ENCODE results near the gene NIPAL3. TPM values are rescaled to one million over a fixed set of nuclear protein-coding genes. Genes with fewer than 3 reads are reported as not detected.
A peak's percentile ranks its signal among the peaks of the same experiment; 100 is the strongest.

The NIPAL3 gene
- total and polyA plus RNA-seq, 2 donors (not counting 3 experiments of a cell fraction or from before 2014, with no cell fraction given) = 15.5 to 16.0 TPM

GRCh38 chr1:24409535-24409934, 6.1 kb upstream of the NIPAL3 start:
- Histone ChIP-seq H3K79me2 (ENCODE audit: control insufficient read depth, insufficient read depth, low read length) (no peaks in the 10 kb centered on the region), H3K9me3 (replicated peaks; ENCODE audit: control insufficient read depth, insufficient read depth, low read length) (no peaks in the 10 kb centered on the region), H4K20me1 (replicated peaks; ENCODE audit: control insufficient read depth, extremely low read depth, insufficient read depth, low read length) (no peaks in the 10 kb centered on the region), H3K9ac (replicated peaks; ENCODE audit: extremely low read depth, insufficient read depth, low read length) (no peak overlapping the region), H3K4me2 (ENCODE audit: insufficient read depth, low read length) (peak overlapping the region; percentile 37), H3K4me3 (replicated peaks in 1 of 3; ENCODE audit: insufficient read depth in 1 of 3, low read depth in 1 of 3, low read length in 3 of 3) (no peak overlapping the region), H2AFZ (ENCODE audit: low read depth, low read length) (peak overlapping the region; percentile 78), H3K9me1 (replicated peaks; ENCODE audit: control insufficient read depth, extremely low read depth, insufficient read depth, low read length) (no peaks in the 10 kb centered on the region), H3K4me1 (ENCODE audit: control insufficient read depth, extremely low read depth, insufficient read depth, low read length) (peaks cover 19% of the 10 kb centered on the region), H3K36me3 (ENCODE audit: control insufficient read depth in 2 of 2, extremely low read depth in 1 of 2, insufficient read depth in 2 of 2, low read length in 2 of 2) (no peaks in the 10 kb centered on the region), H3K27ac (ENCODE audit: insufficient read depth, low read depth, low read length) (no peak overlapping the region), H3K27me3 (ENCODE audit: control insufficient read depth in 2 of 2, insufficient read depth in 2 of 2, low read length in 2 of 2) (no peaks in the 10 kb centered on the region)
- POLR2A ChIA-PET = no interaction called here
- CTCF ChIA-PET = interaction anchor here (0.6 to 3.3 kb wide), 8 partner anchors 10 to 392 kb away, joined by 3 to 51 read pairs (median 5); no protein-coding TSS in a partner anchor
- DNase-seq (ENCODE audit: low read depth, low spot score) (peak; percentile 49), FAIRE-seq (no peak)
- dilution Hi-C loops (cut with MboI; ENCODE audit: extremely low pct_ligation_motif_present, low sequenced_read_pairs) (no loop called here), intact Hi-C loops (cut with micrococcal nuclease) (no loop called here)
- TF ChIP-seq JUN (IDR thresholded peaks at IDR 0.05; ENCODE audit: borderline replicate concordance, insufficient read depth, insufficient read length, low read depth) (no peak), FOS (IDR thresholded peaks at IDR 0.05; ENCODE audit: borderline replicate concordance, insufficient read depth, low read length) (peak; percentile 70)
- no TSS peak for BruUV-seq (replicated peaks)

GRCh38 chr1:24410750-24411149, 4.9 kb upstream of the NIPAL3 start:
- CTCF ChIA-PET = interaction anchor here (1.8 to 10.3 kb wide), 2 partner anchors 17 to 212 kb away, joined by 8 to 134 read pairs; no protein-coding TSS in a partner anchor
- Histone ChIP-seq H2AFZ (ENCODE audit: low read depth, low read length) (no peak overlapping the region), H3K79me2 (ENCODE audit: control insufficient read depth, insufficient read depth, low read length) (no peaks in the 10 kb centered on the region), H3K9ac (replicated peaks; ENCODE audit: extremely low read depth, insufficient read depth, low read length) (no peak overlapping the region), H3K27me3 (ENCODE audit: control insufficient read depth in 2 of 2, insufficient read depth in 2 of 2, low read length in 2 of 2) (no peaks in the 10 kb centered on the region), H3K36me3 (ENCODE audit: control insufficient read depth in 2 of 2, extremely low read depth in 1 of 2, insufficient read depth in 2 of 2, low read length in 2 of 2) (no peaks in the 10 kb centered on the region), H3K9me1 (replicated peaks; ENCODE audit: control insufficient read depth, extremely low read depth, insufficient read depth, low read length) (no peaks in the 10 kb centered on the region), H3K9me3 (replicated peaks; ENCODE audit: control insufficient read depth, insufficient read depth, low read length) (no peaks in the 10 kb centered on the region), H4K20me1 (replicated peaks; ENCODE audit: control insufficient read depth, extremely low read depth, insufficient read depth, low read length) (no peaks in the 10 kb centered on the region), H3K27ac (ENCODE audit: insufficient read depth, low read depth, low read length) (no peak overlapping the region), H3K4me1 (ENCODE audit: control insufficient read depth, extremely low read depth, insufficient read depth, low read length) (peaks cover 19% of the 10 kb centered on the region), H3K4me3 (replicated peaks in 1 of 3; ENCODE audit: insufficient read depth in 1 of 3, low read depth in 1 of 3, low read length in 3 of 3) (no peak overlapping the region), H3K4me2 (ENCODE audit: insufficient read depth, low read length) (no peak overlapping the region)
- no peak for FAIRE-seq
- intact Hi-C loops (cut with micrococcal nuclease) = no loop called here
- dilution Hi-C loops (cut with MboI; ENCODE audit: extremely low pct_ligation_motif_present, low sequenced_read_pairs) = no loop called here
- POLR2A ChIA-PET = no interaction called here
- TF ChIP-seq POLR2A (IDR thresholded peaks at IDR 0.05; ENCODE audit: low read depth, low read length) = no peak
- TF ChIP-seq, protein P1, sequence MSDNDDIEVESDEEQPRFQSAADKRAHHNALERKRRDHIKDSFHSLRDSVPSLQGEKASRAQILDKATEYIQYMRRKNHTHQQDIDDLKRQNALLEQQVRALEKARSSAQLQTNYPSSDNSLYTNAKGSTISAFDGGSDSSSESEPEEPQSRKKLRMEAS (IDR thresholded peaks at IDR 0.05; ENCODE audit: insufficient read depth, insufficient read length) = no peak
- no peak for TF ChIP-seq GATA2 (IDR thresholded peaks at IDR 0.05; ENCODE audit: insufficient read depth, insufficient read length, low read depth, low read length)
- TF ChIP-seq, protein P2, sequence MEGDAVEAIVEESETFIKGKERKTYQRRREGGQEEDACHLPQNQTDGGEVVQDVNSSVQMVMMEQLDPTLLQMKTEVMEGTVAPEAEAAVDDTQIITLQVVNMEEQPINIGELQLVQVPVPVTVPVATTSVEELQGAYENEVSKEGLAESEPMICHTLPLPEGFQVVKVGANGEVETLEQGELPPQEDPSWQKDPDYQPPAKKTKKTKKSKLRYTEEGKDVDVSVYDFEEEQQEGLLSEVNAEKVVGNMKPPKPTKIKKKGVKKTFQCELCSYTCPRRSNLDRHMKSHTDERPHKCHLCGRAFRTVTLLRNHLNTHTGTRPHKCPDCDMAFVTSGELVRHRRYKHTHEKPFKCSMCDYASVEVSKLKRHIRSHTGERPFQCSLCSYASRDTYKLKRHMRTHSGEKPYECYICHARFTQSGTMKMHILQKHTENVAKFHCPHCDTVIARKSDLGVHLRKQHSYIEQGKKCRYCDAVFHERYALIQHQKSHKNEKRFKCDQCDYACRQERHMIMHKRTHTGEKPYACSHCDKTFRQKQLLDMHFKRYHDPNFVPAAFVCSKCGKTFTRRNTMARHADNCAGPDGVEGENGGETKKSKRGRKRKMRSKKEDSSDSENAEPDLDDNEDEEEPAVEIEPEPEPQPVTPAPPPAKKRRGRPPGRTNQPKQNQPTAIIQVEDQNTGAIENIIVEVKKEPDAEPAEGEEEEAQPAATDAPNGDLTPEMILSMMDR (IDR thresholded peaks at IDR 0.05; ENCODE audit: extremely low read depth in 1 of 2, insufficient read depth in 1 of 2, low read depth in 1 of 2, low read length in 2 of 2) = no peak
- TF ChIP-seq EZH2 (IDR thresholded peaks at IDR 0.05; ENCODE audit: borderline replicate concordance, low read depth, low read length, severe bottlenecking) = no peak
- TF ChIP-seq FOS (IDR thresholded peaks at IDR 0.05; ENCODE audit: borderline replicate concordance, insufficient read depth, low read length) = no peak
- TF ChIP-seq JUN (IDR thresholded peaks at IDR 0.05; ENCODE audit: borderline replicate concordance, insufficient read depth, insufficient read length, low read depth) = no peak
- no peak for TF ChIP-seq POLR2AphosphoS5 (IDR thresholded peaks at IDR 0.05; ENCODE audit: insufficient read depth, low read depth, low read length)
- TF ChIP-seq MYC (IDR thresholded peaks at IDR 0.05; ENCODE audit: low read depth, low read length) = no peak
- no peak for DNase-seq (ENCODE audit: low read depth, low spot score)
- no TSS peak for BruUV-seq (replicated peaks)
